Neural cell (in vitro differentiated cells): Measurements from ENCODE around the gene PIGB.
"Not testable (repeated sequence)": the region's sequence is repeated elsewhere in the genome, so short reads cannot be mapped to it uniquely, and the experiment has no call there.

Experiments
- EP300 ChIP-seq: fragments of 450-650 bp; conservative IDR thresholded peaks from 2 replicates; pipeline ENCODE4 v1.6.1; 2014; ENCODE audit warnings: antibody characterized with exemption, mild to moderate bottlenecking, moderate library complexity; ENCODE audit not compliant: poor library complexity, severe bottlenecking
- POLR2AphosphoS5 ChIP-seq: IDR thresholded peaks from 2 replicates; pipeline ENCODE4 v1.6.1; 2012
- RAD21 ChIP-seq: fragments of 450-650 bp; conservative IDR thresholded peaks from 2 replicates; pipeline ENCODE4 v1.6.1; 2014; ENCODE audit warnings: antibody characterized with exemption, mild to moderate bottlenecking, moderate library complexity
- TAF1 ChIP-seq: IDR thresholded peaks from 2 replicates; pipeline ENCODE4 v1.6.1; 2012; ENCODE audit warnings: low read depth
- TF ChIP-seq, protein P1 (sequence below): fragments of 450-650 bp; IDR thresholded peaks from 2 replicates; pipeline ENCODE4 v1.5.1; 2014; ENCODE audit warnings: antibody characterized with exemption, mild to moderate bottlenecking, moderate library complexity; ENCODE audit not compliant: poor library complexity, severe bottlenecking

GRCh38 chr15:55302801-55303200 lies 16.2 kb upstream of the PIGB start:
- not testable (repeated sequence) for TF ChIP-seq EP300, RAD21, TAF1, POLR2AphosphoS5
- TF ChIP-seq, protein P1, sequence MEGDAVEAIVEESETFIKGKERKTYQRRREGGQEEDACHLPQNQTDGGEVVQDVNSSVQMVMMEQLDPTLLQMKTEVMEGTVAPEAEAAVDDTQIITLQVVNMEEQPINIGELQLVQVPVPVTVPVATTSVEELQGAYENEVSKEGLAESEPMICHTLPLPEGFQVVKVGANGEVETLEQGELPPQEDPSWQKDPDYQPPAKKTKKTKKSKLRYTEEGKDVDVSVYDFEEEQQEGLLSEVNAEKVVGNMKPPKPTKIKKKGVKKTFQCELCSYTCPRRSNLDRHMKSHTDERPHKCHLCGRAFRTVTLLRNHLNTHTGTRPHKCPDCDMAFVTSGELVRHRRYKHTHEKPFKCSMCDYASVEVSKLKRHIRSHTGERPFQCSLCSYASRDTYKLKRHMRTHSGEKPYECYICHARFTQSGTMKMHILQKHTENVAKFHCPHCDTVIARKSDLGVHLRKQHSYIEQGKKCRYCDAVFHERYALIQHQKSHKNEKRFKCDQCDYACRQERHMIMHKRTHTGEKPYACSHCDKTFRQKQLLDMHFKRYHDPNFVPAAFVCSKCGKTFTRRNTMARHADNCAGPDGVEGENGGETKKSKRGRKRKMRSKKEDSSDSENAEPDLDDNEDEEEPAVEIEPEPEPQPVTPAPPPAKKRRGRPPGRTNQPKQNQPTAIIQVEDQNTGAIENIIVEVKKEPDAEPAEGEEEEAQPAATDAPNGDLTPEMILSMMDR = not testable (repeated sequence)
